HEK293 (cell line): Measurements from ENCODE around the gene SEMA7A.

Experiments
- FEZF1 ChIP-seq: fragments of 450-650 bp; formaldehyde crosslinking; IDR thresholded peaks from 2 replicates; pipeline ENCODE4 v1.5.1; 2016; ENCODE audit warnings: missing biosample characterization, missing genetic modification characterization
- ZBTB1 ChIP-seq: fragments of 450-650 bp; formaldehyde crosslinking; IDR thresholded peaks from 2 replicates; pipeline ENCODE4 v1.5.1; 2016; ENCODE audit warnings: missing biosample characterization, missing genetic modification characterization
- ZBTB21 ChIP-seq: fragments of 450-650 bp; formaldehyde crosslinking; IDR thresholded peaks from 2 replicates; pipeline ENCODE4 v1.5.1; 2017; ENCODE audit warnings: missing biosample characterization, missing genetic modification characterization
- ZNF133 ChIP-seq: fragments of 450-650 bp; formaldehyde crosslinking; IDR thresholded peaks from 2 replicates; pipeline ENCODE4 v1.5.1; 2016; ENCODE audit warnings: missing biosample characterization, missing genetic modification characterization
- ZNF155 ChIP-seq: fragments of 450-650 bp; formaldehyde crosslinking; IDR thresholded peaks from 2 replicates; pipeline ENCODE4 v1.5.1; 2016; ENCODE audit warnings: missing biosample characterization, missing genetic modification characterization
- ZNF23 ChIP-seq: fragments of 450-650 bp; formaldehyde crosslinking; IDR thresholded peaks from 2 replicates; pipeline ENCODE4 v1.5.1; 2016; ENCODE audit warnings: missing biosample characterization, missing genetic modification characterization, borderline replicate concordance
- ZNF274 ChIP-seq, 2 experiments: fragments of 200-500 bp in 1 of 2; fragments of 450-650 bp in 1 of 2; sonication (Bioruptor generic) in 1 of 2; formaldehyde crosslinking in 1 of 2; IDR thresholded peaks; 2 replicates each; pipeline versions ENCODE4 v1.5.1 to v1.6.1; 2014 to 2016; ENCODE audit warnings: borderline replicate concordance in 1 of 2, inconsistent platforms in 1 of 2, low read length in 1 of 2, missing biosample characterization in 1 of 2, missing genetic modification characterization in 1 of 2
- ZNF350 ChIP-seq: fragments of 450-650 bp; formaldehyde crosslinking; IDR thresholded peaks from 2 replicates; pipeline ENCODE4 v1.5.0; 2017; ENCODE audit warnings: missing biosample characterization, mild to moderate bottlenecking, missing genetic modification characterization
- ZNF416 ChIP-seq: fragments of 450-650 bp; formaldehyde crosslinking; IDR thresholded peaks from 2 replicates; pipeline ENCODE4 v1.5.1; 2016; ENCODE audit warnings: missing biosample characterization, missing genetic modification characterization
- ZNF549 ChIP-seq: fragments of 450-650 bp; IDR thresholded peaks from 2 replicates; pipeline ENCODE4 v1.5.1; 2018; ENCODE audit warnings: missing biosample characterization, missing genetic modification characterization, mild to moderate bottlenecking, inconsistent platforms, moderate library complexity
- ZNF785 ChIP-seq: fragments of 450-650 bp; formaldehyde crosslinking; IDR thresholded peaks from 2 replicates; pipeline ENCODE4 v1.5.1; 2016; ENCODE audit warnings: missing biosample characterization, missing genetic modification characterization
- TF ChIP-seq, protein P1 (sequence below): fragments of 450-650 bp; formaldehyde crosslinking; IDR thresholded peaks from 2 replicates; pipeline ENCODE4 v1.5.1; 2016; ENCODE audit warnings: missing biosample characterization, missing genetic modification characterization
- TF ChIP-seq, protein P2 (sequence below): fragments of 450-650 bp; formaldehyde crosslinking; optimal IDR thresholded peaks from 2 replicates; pipeline ENCODE3; 2016; ENCODE audit warnings: missing biosample characterization, mild to moderate bottlenecking, missing genetic modification characterization

DNA sequence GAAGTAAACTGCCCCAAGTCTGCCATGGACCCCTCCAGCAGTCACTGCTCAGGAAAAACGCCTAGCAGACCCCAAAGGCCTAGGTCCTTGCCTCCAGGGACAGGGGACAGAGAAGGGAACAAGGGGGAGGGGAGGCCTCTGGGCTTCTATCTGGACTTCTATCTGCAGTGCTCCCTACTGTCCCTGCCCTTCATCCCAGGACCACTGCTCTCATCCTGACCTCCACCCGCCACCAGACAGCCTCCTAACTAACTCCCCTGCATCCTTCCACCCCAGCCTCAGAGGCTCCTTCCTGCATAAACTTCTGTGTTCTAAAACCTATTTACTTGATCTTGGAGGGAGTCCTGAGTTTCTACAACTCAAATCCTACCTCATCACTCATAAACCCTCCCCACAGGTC lies 25.4 kb downstream of the SEMA7A start:
- TF ChIP-seq ZNF155 (tag by site-specific recombination) (no peak), ZNF274 (IDR thresholded peaks at IDR 0.05; ENCODE audit: low read length) (no peak), ZNF274 (tag by site-specific recombination; IDR thresholded peaks at IDR 0.05; ENCODE audit: borderline replicate concordance) (no peak), ZNF133 (tag by site-specific recombination) (no peak), FEZF1 (tag by site-specific recombination) (no peak), ZNF350 (no peak), ZNF23 (tag by site-specific recombination) (no peak), ZBTB1 (tag by site-specific recombination) (no peak), ZNF549 (no peak), ZNF785 (tag by site-specific recombination) (no peak), ZBTB21 (tag by site-specific recombination) (no peak), ZNF416 (tag by site-specific recombination) (no peak)
- TF ChIP-seq, protein P1, sequence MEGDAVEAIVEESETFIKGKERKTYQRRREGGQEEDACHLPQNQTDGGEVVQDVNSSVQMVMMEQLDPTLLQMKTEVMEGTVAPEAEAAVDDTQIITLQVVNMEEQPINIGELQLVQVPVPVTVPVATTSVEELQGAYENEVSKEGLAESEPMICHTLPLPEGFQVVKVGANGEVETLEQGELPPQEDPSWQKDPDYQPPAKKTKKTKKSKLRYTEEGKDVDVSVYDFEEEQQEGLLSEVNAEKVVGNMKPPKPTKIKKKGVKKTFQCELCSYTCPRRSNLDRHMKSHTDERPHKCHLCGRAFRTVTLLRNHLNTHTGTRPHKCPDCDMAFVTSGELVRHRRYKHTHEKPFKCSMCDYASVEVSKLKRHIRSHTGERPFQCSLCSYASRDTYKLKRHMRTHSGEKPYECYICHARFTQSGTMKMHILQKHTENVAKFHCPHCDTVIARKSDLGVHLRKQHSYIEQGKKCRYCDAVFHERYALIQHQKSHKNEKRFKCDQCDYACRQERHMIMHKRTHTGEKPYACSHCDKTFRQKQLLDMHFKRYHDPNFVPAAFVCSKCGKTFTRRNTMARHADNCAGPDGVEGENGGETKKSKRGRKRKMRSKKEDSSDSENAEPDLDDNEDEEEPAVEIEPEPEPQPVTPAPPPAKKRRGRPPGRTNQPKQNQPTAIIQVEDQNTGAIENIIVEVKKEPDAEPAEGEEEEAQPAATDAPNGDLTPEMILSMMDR (tag by site-specific recombination) = no peak
- TF ChIP-seq, protein P2, sequence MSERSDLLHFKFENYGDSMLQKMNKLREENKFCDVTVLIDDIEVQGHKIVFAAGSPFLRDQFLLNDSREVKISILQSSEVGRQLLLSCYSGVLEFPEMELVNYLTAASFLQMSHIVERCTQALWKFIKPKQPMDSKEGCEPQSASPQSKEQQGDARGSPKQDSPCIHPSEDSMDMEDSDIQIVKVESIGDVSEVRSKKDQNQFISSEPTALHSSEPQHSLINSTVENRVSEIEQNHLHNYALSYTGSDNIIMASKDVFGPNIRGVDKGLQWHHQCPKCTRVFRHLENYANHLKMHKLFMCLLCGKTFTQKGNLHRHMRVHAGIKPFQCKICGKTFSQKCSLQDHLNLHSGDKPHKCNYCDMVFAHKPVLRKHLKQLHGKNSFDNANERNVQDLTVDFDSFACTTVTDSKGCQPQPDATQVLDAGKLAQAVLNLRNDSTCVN (tag by site-specific recombination) = no peak
